HL-60 (cell line): ENCODE measurements around the gene SLC4A5.

ENCODE experiments used
- DNase-seq, 2 experiments: peaks; one replicate each; pipeline ENCODE4 v3.0.0-alpha.2; 2010 to 2020; ENCODE audit warnings: low read depth in 1 of 2, low spot score in 1 of 2
- H3K27ac ChIP-seq: fragments of 250-450 bp; sonication (Bioruptor Pico); replicated peaks from 2 replicates; pipeline ENCODE4 v1.5.1; 2020; ENCODE audit warnings: mild to moderate bottlenecking, moderate library complexity
- H3K27me3 ChIP-seq: fragments of 250-450 bp; sonication (Bioruptor Pico); 2 replicates; pipeline ENCODE4 v1.5.1; 2021; ENCODE audit warnings: mild to moderate bottlenecking, moderate library complexity; ENCODE audit not compliant: insufficient read depth, poor library complexity, severe bottlenecking
- H3K4me3 ChIP-seq: replicated peaks from 2 replicates; pipeline ENCODE4 v1.5.1; 2011; ENCODE audit warnings: mild to moderate bottlenecking, control low read depth, low read length; ENCODE audit not compliant: insufficient read depth
- GABPA ChIP-seq: IDR thresholded peaks from 2 replicates; pipeline ENCODE4 v1.6.1; 2012; ENCODE audit warnings: low read depth
- POLR2AphosphoS5 ChIP-seq: IDR thresholded peaks from 2 replicates; pipeline ENCODE4 v1.6.1; 2012; ENCODE audit warnings: low read depth
- SPI1 ChIP-seq: IDR thresholded peaks from 2 replicates; pipeline ENCODE4 v1.6.1; 2012; ENCODE audit warnings: low read depth, mild to moderate bottlenecking, borderline replicate concordance
- TF ChIP-seq, protein P1 (sequence below): IDR thresholded peaks from 2 replicates; pipeline ENCODE4 v1.6.1; 2012; ENCODE audit warnings: low read depth; ENCODE audit not compliant: insufficient replicate concordance
- TF ChIP-seq, protein P2 (sequence below): IDR thresholded peaks from one replicate; pipeline ENCODE4 v1.5.1; 2011; ENCODE audit warnings: low read length, control low read depth, inconsistent platforms; ENCODE audit not compliant: insufficient read depth

SLC4A5 gene

DNA sequence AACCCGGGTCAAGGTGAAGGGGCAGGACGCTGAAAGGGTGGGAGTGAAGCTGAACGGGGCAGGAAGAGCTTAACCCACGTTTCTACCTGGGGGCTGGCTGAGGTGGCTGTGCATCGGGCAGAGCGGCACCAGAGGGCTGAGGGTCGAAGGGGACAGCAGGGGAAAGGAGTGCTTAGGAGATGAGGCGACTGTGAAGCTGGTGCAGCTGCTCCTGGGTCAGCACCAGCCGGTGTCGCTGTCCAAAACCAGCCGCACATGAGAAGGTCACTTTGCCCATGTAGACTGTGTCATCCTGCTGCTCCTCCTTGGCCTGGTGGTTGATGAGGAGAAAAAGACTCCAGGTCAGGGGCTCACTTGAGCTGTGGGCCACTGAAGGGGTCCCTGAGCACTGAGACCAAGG is 18.1 kb upstream of the SLC4A5 start:
- Histone ChIP-seq H3K27me3 (no peaks in the 10 kb centered on the region), H3K27ac (no peak overlapping the region), H3K4me3 (no peak overlapping the region)
- no peak for DNase-seq
- no peak for TF ChIP-seq GABPA
- TF ChIP-seq, protein P1, sequence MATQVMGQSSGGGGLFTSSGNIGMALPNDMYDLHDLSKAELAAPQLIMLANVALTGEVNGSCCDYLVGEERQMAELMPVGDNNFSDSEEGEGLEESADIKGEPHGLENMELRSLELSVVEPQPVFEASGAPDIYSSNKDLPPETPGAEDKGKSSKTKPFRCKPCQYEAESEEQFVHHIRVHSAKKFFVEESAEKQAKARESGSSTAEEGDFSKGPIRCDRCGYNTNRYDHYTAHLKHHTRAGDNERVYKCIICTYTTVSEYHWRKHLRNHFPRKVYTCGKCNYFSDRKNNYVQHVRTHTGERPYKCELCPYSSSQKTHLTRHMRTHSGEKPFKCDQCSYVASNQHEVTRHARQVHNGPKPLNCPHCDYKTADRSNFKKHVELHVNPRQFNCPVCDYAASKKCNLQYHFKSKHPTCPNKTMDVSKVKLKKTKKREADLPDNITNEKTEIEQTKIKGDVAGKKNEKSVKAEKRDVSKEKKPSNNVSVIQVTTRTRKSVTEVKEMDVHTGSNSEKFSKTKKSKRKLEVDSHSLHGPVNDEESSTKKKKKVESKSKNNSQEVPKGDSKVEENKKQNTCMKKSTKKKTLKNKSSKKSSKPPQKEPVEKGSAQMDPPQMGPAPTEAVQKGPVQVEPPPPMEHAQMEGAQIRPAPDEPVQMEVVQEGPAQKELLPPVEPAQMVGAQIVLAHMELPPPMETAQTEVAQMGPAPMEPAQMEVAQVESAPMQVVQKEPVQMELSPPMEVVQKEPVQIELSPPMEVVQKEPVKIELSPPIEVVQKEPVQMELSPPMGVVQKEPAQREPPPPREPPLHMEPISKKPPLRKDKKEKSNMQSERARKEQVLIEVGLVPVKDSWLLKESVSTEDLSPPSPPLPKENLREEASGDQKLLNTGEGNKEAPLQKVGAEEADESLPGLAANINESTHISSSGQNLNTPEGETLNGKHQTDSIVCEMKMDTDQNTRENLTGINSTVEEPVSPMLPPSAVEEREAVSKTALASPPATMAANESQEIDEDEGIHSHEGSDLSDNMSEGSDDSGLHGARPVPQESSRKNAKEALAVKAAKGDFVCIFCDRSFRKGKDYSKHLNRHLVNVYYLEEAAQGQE, result no peak
- no peak for TF ChIP-seq SPI1
- no peak for TF ChIP-seq POLR2AphosphoS5
- TF ChIP-seq, protein P2, sequence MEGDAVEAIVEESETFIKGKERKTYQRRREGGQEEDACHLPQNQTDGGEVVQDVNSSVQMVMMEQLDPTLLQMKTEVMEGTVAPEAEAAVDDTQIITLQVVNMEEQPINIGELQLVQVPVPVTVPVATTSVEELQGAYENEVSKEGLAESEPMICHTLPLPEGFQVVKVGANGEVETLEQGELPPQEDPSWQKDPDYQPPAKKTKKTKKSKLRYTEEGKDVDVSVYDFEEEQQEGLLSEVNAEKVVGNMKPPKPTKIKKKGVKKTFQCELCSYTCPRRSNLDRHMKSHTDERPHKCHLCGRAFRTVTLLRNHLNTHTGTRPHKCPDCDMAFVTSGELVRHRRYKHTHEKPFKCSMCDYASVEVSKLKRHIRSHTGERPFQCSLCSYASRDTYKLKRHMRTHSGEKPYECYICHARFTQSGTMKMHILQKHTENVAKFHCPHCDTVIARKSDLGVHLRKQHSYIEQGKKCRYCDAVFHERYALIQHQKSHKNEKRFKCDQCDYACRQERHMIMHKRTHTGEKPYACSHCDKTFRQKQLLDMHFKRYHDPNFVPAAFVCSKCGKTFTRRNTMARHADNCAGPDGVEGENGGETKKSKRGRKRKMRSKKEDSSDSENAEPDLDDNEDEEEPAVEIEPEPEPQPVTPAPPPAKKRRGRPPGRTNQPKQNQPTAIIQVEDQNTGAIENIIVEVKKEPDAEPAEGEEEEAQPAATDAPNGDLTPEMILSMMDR, result no peak

DNA sequence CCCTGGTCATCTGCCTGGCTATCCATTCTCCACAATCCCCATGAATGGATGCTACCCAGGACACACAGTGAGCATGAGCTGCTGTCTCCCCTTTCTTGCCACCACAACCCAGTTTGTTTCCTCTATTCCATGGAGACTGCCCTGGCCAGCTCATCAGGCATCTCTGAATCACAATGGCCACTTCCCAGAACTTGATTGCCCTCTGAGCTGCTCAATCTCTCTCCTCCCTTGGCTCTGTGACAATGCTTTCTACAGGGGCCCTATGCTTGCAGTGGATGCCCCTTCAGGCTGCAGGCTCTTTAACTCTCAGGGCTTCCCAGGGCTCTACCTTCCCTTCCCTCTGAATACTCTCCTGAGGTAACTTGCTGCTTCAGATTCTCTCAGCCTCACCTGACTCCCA is 14.4 kb upstream of the SLC4A5 start:
- TF ChIP-seq, protein P2, result no peak
- no peak for TF ChIP-seq POLR2AphosphoS5
- TF ChIP-seq GABPA, result no peak
- TF ChIP-seq SPI1, result no peak
- TF ChIP-seq, protein P1, result no peak
- no peak overlapping the region for H3K27ac ChIP-seq
- H3K4me3 ChIP-seq, result no peak overlapping the region
- H3K27me3 ChIP-seq, result no peaks in the 10 kb centered on the region
- no peak for DNase-seq

DNA sequence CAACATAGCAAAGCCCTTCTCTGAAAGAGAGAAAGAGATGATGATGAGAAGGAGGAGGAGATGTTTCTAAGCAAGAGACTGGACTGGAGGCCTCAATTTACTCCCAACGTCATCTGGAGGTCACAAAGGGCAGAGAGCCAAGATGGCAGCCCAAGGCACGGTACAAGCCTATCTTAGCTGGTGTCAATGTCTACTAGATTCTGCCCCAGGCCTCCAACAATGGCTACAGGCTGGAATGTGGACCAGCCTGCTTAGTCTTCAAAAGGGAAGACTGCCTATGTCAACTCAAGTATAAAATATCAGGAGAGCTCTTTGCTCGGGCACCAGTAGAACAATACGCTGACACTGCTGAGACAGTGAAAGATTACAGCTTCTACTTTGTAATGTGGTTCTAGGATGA is 6.7 kb upstream of the SLC4A5 start:
- H3K27ac ChIP-seq, result no peak overlapping the region
- DNase-seq, result no peak
- no peaks in the 10 kb centered on the region for H3K27me3 ChIP-seq
- H3K4me3 ChIP-seq, result no peak overlapping the region
- TF ChIP-seq POLR2AphosphoS5 (no peak), SPI1 (no peak), GABPA (no peak)
- TF ChIP-seq, protein P1, result no peak
- TF ChIP-seq, protein P2, result no peak
